NCI-H128 (cell line): ENCODE measurements around the gene CRYL1.

Source experiments
- DNase-seq: peaks from one replicate; lab custom pipeline; 2025; ENCODE audit not compliant: unreplicated experiment; lab: John Stamatoyannopoulos, UW

Gene CRYL1

DNA sequence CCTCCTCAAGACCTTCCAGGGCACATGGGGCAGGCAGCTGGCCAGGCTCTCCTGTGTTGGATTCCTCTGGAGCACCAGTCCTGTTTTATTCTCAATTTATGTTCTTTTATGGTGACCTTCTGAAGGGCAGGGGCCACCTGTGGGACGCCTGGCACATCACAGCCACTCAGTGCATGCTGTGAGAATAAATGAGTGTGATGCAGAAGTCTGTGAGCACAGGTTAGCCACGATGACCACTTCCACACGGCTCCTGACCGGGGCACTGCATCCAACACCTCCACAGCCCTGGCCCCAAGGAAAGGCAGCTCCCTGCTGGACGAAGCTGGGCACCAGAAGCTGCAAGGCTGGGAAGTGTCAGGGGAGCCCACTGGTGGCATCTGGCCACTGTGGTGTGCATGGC lies 122.8 kb downstream of the CRYL1 start:
- no peak for DNase-seq

- DNase-seq, result no peak
Measured at GRCh38 chr13:20401931-20402856, 123.5 kb downstream of the CRYL1 start.

DNA sequence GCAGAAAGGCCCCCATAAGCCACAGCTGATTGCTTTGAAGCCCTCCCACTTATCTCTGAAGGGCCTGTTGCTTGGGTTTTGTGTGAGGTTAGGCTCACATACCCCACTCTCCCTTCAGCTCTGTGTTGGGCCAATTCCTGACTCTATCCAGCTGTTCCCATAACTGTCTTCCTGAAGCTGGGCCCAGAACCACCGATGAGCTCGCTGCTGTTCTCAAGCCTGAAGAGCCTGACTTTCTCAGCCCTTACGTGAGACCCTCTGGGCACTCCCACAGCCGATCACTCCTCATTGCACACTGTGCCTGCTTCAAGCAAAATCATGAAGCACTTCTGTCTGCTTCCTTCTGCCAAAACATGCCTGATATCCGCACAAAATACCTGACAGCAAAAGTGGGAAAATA lies 124.1 kb downstream of the CRYL1 start:
- DNase-seq, result no peak

DNA sequence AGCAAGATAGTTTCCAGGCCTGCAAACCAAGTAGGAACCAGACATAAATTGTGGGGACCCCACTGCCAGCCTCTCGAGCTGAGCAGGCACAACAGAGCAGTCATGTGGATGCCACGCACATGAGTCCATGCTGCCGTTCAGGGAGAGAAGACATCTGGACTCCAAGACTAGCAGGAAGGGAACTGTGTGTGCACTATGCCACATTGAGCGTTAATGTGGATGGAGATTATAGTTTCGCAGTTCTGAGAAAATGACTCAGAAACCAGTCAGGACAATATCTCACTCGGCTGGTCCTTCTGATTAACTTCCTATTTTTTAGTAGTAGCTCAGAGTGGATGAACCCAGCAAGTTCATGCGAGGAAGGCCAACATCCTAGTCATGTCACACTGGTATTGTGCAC lies 124.9 kb downstream of the CRYL1 start:
- no peak for DNase-seq

DNA sequence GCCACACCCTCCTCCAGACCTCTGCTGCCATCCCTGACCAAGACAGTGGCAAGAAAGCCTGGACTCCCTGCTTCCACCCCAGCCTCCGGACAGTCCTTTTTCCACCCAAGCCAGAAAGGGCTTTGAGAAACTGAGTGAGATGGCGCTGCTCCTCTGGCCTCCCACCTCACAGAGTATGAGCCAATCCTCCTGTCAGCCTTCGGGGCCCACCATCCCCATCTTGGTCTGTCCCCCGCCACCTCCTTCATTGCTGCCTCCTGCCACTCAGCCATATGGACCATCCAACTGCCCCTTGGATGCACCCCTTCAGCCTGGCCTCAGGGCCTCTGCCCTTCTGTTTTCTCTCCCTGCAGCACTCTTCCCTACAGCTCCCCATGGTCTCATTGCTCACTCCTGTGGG lies 125.7 kb downstream of the CRYL1 start:
- DNase-seq, result no peak

DNA sequence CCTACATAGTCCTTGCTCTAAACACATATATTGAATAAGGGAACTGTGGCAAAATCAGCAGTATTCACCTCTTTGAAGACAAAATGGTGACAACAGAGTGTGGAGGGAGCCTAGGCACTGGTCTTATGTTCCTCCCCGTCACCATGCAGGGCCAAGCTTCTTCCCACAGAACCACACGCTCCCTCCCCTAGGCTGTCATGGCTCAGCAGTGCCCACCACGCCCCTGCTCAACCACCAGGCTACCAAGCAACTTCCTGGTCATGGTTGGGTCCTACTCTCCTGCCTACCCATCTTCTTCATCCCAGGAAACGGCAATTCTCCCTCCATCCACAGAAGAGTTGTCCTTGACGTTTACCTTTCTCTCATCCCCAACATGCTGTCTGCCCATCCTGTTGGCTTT lies 126.1 kb downstream of the CRYL1 start:
- DNase-seq, result no peak

GRCh38 chr13:20398459-20398858 lies 127.2 kb downstream of the CRYL1 start:
- no peak for DNase-seq

- DNase-seq, result no peak
Measured at GRCh38 chr13:20397896-20398295, 127.8 kb downstream of the CRYL1 start.

GRCh38 chr13:20395061-20395916 lies 130.4 kb downstream of the CRYL1 start:
- no peak for DNase-seq

GRCh38 chr13:20394506-20394905 lies 131.2 kb downstream of the CRYL1 start:
- no peak for DNase-seq

DNA sequence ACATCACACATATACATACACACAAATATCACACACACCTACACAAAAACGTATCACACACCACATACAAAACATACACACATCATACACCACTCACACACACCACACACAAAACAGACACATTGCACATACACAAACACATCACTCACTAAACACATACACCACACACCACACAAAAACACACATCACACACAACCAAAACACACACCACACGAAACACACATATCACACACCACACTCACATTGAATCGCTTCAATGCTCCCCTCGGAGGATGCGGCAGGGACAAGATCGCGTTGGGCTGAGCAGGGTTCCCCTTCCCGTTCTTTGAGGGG lies 131.5 kb downstream of the CRYL1 start:
- DNase-seq, result no peak

DNA sequence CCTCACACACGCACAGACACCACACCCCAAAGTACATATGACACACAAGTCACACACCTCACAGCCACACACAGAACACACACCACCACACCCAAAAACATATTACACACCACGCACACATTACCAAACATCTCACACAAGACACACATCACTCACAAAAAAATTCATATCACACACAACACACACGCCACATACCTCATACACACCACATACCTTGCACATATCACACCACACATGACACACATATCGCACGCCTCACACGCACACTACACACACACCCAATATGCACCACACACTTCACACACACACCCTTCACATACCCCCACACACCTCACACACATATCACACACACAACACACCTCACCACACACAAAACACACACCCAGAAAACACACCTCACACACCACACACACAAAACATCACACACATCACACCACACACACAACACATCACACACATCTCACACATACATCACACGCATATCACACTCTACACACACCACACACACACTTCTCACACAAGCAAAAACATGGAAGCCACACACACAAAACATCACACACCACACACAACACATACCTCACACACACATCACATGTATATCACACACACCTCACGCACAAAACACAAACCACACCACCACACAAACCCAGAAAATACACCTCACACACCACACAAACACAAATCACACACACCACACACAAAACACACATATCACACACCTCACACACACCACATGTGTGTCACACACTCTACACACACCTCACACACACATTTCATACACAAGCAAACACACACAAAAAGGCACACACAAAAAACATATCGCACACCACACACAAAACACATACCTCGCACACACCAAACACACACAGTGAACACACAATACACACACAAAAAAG lies 132.1 kb downstream of the CRYL1 start:
- DNase-seq, result no peak

GRCh38 chr13:20392530-20392929 lies 133.1 kb downstream of the CRYL1 start:
- DNase-seq, result no peak

DNA sequence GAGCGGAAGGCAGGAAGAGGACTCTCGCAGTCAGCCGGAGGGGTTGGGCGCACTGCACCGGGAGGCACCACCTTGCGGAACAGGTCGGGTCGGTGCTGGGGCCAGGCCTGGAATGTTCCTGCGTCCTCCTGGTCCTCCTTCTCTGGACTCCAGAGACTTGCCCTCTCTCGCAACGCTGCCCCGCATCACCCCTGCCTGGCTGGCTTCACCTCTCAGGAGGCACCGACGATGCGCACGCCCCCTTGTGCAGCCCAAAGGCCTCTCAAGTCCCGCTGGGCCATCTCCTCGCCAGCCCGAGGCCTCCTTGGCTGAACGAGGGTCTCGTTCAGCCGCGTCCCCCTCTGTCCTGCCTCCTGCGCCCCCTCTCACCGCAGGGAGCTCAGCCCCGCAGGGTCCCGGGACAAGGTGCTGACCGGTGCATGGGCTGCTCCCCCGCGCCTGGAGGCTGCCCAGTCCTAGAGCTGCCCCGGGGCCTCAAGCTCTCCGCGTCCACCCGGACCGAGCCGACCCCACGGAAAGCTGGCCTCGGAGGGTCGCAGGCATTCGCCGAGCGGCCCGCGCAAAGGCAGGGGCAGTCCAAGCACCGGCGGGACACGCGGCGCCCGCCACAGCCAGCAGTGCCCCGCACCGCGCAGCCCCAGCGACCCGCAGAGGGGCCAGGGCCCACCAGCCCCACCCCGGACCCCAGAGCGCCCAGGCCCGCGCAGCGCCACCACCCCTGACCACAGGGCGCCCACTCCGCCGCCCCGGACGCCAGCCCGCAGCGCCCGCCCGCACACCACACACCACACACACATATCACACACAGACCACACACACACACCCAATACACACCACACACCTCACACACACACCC lies 133.8 kb downstream of the CRYL1 start:
- no peak for DNase-seq

GRCh38 chr13:20390526-20391175 lies 135.0 kb downstream of the CRYL1 start:
- no peak for DNase-seq

GRCh38 chr13:20389696-20390525 lies 135.7 kb downstream of the CRYL1 start:
- DNase-seq, result no peak

GRCh38 chr13:20388184-20388583 lies 137.5 kb downstream of the CRYL1 start:
- DNase-seq, result no peak

GRCh38 chr13:20387441-20387971 lies 138.2 kb downstream of the CRYL1 start:
- no peak for DNase-seq

DNA sequence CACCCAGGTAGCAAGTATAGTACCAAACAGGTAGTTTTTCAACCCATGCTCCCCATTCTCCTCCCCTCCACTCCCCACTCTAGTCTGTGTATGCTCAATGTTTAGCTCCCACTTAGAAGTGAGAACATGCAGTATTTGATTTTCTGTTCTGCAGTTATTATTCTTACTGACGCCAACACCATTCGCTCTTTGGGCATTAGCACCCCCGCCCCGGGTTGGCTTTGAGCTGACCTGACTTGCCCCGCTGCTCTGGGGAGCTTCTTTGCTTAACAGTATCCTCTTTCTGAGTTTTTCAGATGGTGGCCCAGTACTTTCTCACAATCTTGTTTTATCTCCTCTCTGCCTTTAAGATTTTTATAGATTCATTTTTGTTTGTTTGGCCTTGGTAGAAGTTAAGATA lies 138.7 kb downstream of the CRYL1 start:
- DNase-seq, result no peak
